HG02981 (cell line): ENCODE measurements around the gene IQUB.
"Not testable (repeated sequence)": the region's sequence is repeated elsewhere in the genome, so short reads cannot be mapped to it uniquely, and the experiment has no call there.

Experiments used
- ATAC-seq: cut with Tn5 transposase; IDR thresholded peaks from one replicate; pipeline ENCODE4 v1.9.1; 2021; ENCODE audit warnings: mild to moderate bottlenecking, moderate library complexity; ENCODE audit not compliant: unreplicated experiment

The IQUB gene

GRCh38 chr7:123494193-123494796 lies 40.1 kb downstream of the IQUB start:
- peak; percentile 43 for ATAC-seq

- peak; percentile 83 for ATAC-seq
Measured at GRCh38 chr7:123492485-123492884, 41.9 kb downstream of the IQUB start.

GRCh38 chr7:123485721-123486120 lies 48.7 kb downstream of the IQUB start:
- ATAC-seq = no peak

- no peak for ATAC-seq
Measured at GRCh38 chr7:123485187-123485586, 49.2 kb downstream of the IQUB start.

- ATAC-seq = no peak
Measured at GRCh38 chr7:123484199-123484598, 50.2 kb downstream of the IQUB start.

GRCh38 chr7:123480107-123480506 lies 54.3 kb downstream of the IQUB start:
- ATAC-seq = no peak

GRCh38 chr7:123478056-123478455 lies 56.3 kb downstream of the IQUB start:
- ATAC-seq = not testable (repeated sequence)

GRCh38 chr7:123472750-123473445 lies 61.5 kb downstream of the IQUB start:
- no peak for ATAC-seq

GRCh38 chr7:123472327-123472726 lies 62.1 kb downstream of the IQUB start:
- ATAC-seq = no peak

GRCh38 chr7:123468303-123468702 lies 66.1 kb downstream of the IQUB start:
- no peak for ATAC-seq

GRCh38 chr7:123463890-123464289 lies 70.5 kb downstream of the IQUB start:
- no peak for ATAC-seq

- no peak for ATAC-seq
Measured at GRCh38 chr7:123460616-123461015, 73.8 kb downstream of the IQUB start.

GRCh38 chr7:123455965-123456470 lies 78.4 kb downstream of the IQUB start:
- ATAC-seq = no peak

- no peak for ATAC-seq
Measured at GRCh38 chr7:123440101-123440548, 94.3 kb downstream of the IQUB start.

- no peak for ATAC-seq
Measured at GRCh38 chr7:123439191-123439590, 95.2 kb downstream of the IQUB start.

- no peak for ATAC-seq
Measured at GRCh38 chr7:123437447-123437995, 96.9 kb downstream of the IQUB start.

GRCh38 chr7:123435080-123435700 lies 99.2 kb downstream of the IQUB start:
- no peak for ATAC-seq

GRCh38 chr7:123433665-123434064 lies 100.7 kb downstream of the IQUB start:
- no peak for ATAC-seq

- no peak for ATAC-seq
Measured at GRCh38 chr7:123432601-123433000, 101.8 kb downstream of the IQUB start.

GRCh38 chr7:123431075-123431614 lies 103.2 kb downstream of the IQUB start:
- ATAC-seq = no peak

- ATAC-seq = no peak
Measured at GRCh38 chr7:123425246-123425645, 109.1 kb downstream of the IQUB start.
